GM18909 (cell line): ENCODE results near the gene PRPSAP2.
"Not testable (repeated sequence)": the region's sequence is repeated elsewhere in the genome, so short reads cannot be mapped to it uniquely, and the experiment has no call there.

Experiments
- ATAC-seq: cut with Tn5 transposase; IDR thresholded peaks from one replicate; pipeline ENCODE4 v1.9.1; 2021; ENCODE audit warnings: mild to moderate bottlenecking; ENCODE audit not compliant: unreplicated experiment, poor library complexity

PRPSAP2 gene, protein sequence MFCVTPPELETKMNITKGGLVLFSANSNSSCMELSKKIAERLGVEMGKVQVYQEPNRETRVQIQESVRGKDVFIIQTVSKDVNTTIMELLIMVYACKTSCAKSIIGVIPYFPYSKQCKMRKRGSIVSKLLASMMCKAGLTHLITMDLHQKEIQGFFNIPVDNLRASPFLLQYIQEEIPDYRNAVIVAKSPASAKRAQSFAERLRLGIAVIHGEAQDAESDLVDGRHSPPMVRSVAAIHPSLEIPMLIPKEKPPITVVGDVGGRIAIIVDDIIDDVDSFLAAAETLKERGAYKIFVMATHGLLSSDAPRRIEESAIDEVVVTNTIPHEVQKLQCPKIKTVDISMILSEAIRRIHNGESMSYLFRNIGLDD

GRCh38 chr17:18857864-18858566, at the start of gene PRPSAP2:
PRPSAP2 (plus strand) TSS chr17:18858131; CDS start chr17:18865834, 7,703 bp downstream.
- peak; percentile 66 for ATAC-seq

DNA sequence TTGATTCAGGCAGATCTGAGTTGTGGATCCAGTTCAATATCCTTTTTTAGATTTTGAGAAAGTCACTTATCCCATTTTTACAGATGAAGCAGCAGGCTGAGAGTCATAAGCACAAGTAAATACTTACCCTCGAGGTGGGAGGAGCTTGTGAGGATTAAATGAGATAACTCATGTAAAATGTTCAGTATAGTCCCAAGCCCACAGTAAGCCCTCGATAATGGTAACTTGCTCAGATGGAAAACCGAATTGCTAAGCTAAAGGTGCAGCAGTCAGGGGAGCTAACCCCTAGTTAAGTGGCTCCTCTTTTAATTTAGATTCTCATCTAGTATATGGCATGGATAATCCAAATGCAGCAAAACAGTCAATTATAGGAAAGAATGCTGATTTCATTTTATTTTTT, 42.0 kb upstream of the PRPSAP2 start:
- not testable (repeated sequence) for ATAC-seq

DNA sequence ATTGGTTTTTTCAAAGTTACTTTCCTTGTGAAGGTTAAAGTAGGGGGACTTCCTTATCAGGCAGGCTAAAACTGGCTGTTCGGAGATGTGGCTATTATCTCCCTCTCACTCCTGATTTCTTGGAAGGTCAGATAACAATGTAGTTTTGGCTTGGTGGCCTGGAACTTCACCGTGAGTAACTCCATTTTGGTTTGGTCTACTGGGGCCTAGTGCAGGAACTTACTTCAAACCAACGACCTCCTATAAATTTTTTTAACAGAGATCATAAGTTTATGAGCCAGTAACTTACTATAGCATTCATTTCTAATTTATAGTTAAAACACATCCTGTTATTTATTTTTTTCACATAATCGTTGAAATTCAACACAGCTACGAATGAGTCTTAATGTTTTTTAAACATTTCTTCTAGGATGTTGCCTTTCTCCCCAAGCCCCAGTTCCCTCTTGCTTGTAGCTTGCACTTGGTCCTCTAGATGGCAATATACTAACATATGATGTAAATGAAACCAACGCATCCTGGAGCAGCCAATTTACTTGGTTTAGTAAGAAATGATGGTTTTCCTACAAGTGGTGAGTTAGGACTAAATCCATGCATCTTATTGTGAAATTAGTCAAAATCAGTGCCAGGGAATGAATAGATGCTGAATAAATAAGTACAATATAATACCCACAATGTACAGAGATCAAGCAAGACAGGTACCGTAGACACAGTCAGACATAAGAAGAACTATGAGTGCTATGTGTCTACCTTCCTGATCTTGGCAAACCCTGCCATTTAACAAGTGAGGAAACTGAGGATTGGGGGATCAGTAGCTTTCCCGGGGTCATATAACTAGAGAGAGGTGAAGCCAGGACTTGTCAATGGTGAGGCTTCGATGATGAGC, 41.2 kb upstream of the PRPSAP2 start:
- not testable (repeated sequence) for ATAC-seq

DNA sequence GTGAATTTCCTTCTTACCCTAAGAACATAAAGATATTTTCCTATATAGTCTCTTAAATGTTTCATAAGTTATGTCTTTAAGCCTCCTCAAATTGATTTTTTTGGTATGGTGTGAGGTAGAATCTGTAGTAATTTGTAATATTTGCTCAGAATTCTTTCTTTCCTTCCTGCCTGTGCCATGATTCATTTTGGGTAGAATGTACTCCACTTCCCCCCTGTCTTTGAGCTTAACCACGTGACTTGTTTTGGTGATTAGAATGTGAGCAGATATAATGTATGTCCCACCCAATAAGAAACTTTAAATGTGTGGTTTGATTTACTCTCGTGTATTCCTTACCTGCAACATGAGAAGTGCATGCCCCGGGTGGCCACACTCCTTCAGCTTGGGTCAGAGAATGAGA, 36.5 kb upstream of the PRPSAP2 start:
- ATAC-seq = not testable (repeated sequence)

- not testable (repeated sequence) for ATAC-seq
These were observed 30.3 kb upstream of the PRPSAP2 start for GRCh38 chr17:18827613-18828012.

DNA sequence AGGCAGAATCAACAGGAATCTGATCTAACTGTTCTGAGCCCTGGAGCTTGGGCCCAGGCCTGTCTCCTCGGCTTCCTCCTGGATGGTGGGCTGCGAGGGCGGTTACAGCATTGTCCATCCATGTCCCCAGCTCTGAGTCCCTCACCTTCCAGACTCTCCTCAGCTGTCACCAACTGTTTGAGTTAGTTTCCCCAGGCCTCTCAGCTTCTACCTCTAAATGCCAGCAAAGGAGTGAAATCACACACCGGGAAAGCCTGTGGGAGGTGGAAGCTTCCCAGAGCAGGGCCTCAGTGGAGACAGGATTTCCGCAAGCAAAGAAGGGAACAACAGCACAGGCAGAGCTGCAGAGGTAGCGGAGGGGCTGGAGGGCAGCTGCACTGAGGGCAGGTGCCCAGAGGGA, 9.4 kb upstream of the PRPSAP2 start:
- ATAC-seq = no peak

GRCh38 chr17:18850679-18851078, 7.3 kb upstream of the PRPSAP2 start:
- no peak for ATAC-seq

DNA sequence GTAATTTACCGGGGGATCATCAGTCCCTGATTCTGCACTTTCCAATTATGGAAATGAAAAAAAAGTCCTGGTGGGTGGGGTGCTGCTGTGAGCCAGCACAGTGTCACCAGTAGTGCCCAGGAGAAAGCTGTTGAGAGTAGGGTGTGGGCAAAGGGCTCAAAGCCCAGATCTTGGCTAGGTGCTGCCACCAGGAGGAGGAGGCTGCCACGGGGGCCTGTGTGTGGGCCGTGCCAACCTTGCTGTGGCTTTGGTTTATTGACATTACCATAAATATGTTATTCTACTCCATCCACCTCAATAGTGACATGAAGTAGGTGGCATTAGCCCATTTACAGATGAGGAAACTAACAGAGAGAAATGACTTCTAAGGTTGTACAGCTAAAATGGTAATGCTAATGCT, 6.7 kb upstream of the PRPSAP2 start:
- no peak for ATAC-seq

- no peak for ATAC-seq
These were observed 3.0 kb upstream of the PRPSAP2 start for GRCh38 chr17:18854956-18855355.

- ATAC-seq = peak; percentile 68
These were observed 1.9 kb upstream of the PRPSAP2 start for GRCh38 chr17:18855831-18856569.

GRCh38 chr17:18856570-18856915, 1.4 kb upstream of the PRPSAP2 start:
- no peak for ATAC-seq

DNA sequence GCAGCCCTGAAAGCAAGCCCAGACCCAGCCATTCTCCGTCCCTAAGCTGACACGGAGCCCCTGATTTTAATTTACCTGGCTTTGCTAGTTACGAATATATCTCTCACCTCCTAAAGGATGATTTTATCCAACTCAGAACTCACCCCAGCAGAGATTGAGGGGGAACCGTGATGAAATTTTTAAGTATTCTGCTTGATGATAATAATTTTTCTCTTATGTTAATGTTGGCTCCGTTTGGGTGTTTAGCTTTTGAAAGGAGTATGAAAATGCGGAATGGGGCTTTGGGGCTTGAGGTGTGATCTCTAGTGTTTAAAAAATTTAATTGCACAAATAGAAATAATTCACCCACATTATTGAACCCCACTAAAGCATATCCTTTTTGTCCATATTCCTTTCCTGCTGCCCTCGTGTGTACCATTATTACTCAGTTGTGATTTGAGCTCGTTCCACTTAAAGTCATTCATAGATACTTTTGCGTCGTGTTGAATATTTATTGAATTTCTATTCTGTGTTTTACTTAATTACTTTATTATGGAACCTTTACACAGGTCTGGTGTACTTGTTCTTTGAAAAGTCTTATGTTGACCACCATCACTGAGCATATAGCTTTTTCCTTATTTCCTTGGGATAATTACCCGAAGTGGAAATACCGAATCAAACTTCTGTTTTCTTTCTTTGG, 775 bp downstream of the PRPSAP2 start:
- no peak for ATAC-seq

DNA sequence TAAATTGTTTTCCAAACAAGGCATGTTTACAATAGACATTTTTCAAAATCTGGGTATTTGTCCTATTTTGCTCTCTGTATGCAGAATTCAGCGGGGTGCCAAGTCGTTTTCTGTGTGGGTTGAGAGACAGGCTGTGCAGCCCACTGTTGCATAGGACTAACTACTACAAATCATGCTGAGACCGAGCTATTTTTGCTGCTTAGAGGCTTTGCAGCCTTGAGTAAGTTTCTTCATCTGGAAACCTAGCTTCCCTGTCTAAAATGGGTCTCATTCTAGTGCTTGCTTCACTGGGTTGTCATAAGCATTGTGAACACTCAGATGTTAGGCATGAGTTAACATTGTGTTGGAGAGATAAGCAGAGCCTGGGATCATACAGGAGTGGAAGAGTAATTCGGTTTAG, 1.3 kb downstream of the PRPSAP2 start:
- no peak for ATAC-seq

DNA sequence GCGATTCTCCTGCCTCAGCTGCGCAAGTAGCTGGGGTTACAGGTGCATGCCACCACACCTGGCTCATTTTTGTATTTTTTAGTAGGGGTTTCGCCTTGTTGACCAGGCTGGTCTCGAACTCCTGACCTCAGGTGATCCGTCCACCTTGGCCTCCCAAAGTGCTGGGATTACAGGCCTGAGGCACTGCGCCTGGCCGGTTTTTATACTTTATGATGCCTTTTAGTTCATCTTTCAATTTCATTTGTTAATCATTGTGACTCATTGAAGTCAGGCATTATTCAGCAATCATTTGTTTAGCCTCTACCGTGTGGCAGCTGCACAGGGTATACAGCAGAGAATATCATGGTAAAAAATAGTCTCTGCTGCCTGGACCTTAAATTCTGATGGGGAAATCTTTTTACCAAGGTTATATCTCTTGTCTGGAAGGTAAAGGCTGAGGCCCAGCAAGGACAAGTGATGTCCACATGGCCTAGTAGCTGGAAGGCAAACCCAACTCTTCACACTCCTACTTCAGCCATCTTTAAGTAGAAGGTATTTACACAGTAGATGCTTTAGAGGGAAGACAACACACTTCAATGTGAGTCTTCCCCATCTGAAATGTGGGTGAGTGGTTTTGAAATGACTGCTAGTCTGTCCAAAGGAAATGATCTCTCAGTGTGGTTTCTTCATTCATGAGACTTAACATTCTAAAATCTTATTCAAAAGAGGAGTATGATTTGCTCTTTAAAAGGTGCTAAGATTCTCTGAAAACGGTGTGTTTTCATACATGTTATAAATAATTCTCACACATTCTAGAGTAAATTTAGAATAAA, 2.4 kb downstream of the PRPSAP2 start:
- peak; percentile 36 for ATAC-seq

DNA sequence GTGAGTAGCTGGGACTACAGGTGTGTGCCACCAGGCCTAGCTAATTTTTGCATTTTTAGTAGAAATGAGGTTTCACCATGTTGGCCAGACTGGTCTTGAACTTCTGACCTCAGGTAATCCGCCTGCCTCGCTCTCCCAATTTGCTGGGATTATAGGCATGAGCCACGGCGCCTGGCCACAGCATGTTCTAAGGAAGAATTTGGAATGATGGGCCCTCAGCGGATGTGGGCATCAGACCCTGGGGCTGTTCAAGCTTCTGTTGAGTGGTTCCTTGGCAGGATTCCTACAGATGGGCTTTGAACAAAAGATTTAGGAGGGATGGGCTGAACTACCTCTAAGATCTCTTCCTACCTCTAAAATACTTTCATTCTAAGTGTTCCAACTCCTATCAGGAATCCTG, 4.1 kb downstream of the PRPSAP2 start:
- no peak for ATAC-seq

GRCh38 chr17:18864996-18865395, 7.1 kb downstream of the PRPSAP2 start:
- ATAC-seq = not testable (repeated sequence)

DNA sequence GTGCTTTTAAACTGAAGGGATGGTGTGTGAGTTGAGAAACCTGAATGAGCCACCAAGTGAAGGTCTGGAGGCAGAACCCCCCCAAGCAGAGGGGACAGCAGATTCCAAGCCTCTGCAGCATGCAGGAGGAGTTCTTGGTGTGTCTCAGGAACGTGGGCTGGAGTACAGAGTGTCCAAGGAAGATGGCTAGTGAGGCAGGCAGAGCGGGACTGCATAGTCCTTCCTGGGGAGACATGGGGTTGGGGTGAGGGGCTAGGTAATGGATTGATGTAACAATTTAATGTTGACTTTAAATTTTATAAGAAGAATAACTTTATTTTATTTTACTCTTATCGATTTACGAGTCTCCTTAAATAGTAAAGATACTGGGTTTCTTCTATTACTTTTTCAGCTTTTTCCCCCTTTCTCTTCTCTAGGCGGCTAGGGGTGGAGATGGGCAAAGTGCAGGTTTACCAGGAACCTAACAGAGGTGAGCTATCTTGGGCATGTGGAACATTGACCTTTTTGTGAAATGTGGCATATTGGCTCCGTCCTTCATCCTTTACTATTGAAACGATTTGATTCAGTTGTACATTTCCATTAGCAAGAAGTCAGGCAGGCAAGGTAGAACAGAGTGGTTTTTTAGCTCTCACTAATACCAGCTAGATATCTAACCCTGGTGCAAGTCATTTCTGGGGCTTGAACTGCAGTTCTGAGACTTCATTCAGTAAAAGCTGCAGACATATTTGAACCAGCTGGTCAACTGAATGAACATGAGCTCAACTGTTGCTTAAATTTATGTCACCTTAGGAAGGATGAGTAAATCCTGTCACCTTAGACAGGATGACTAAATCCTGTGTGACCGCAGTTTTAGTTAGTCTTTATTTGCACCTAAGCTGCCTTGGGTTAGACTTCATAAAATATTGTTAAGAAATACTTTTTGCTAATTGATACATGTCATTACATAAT, 9.2 kb downstream of the PRPSAP2 start:
- ATAC-seq = no peak
